ENCODE data around the gene PTPRE.

DNA sequence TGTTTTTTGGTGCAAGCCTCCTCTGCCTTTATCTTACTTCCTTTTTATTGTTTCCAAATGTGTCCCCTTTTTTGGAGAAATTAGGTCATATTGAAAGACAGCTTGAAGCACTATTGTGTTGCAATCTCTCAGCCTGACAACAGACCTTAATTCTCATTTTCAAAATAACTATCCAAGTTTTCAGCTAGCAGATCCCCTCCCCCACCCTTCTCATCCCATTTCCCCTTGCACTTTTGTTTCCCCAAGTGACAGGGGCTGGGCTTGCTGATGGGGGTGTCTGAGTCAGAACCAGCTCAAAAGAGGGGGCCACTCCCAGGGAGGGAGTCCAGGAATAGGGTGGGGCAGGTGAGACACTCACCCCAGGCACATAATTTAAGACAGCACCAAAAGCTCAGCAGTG is 144.0 kb downstream of the PTPRE start:
- TF ChIP-seq, protein P1, sequence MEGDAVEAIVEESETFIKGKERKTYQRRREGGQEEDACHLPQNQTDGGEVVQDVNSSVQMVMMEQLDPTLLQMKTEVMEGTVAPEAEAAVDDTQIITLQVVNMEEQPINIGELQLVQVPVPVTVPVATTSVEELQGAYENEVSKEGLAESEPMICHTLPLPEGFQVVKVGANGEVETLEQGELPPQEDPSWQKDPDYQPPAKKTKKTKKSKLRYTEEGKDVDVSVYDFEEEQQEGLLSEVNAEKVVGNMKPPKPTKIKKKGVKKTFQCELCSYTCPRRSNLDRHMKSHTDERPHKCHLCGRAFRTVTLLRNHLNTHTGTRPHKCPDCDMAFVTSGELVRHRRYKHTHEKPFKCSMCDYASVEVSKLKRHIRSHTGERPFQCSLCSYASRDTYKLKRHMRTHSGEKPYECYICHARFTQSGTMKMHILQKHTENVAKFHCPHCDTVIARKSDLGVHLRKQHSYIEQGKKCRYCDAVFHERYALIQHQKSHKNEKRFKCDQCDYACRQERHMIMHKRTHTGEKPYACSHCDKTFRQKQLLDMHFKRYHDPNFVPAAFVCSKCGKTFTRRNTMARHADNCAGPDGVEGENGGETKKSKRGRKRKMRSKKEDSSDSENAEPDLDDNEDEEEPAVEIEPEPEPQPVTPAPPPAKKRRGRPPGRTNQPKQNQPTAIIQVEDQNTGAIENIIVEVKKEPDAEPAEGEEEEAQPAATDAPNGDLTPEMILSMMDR (optimal IDR thresholded peaks at IDR 0.05 in 1 of 3, IDR thresholded peaks at IDR 0.05 in 1 of 3, conservative IDR thresholded peaks at IDR 0.05 in 1 of 3; ENCODE audit: extremely low read depth in 1 of 3, insufficient read depth in 2 of 3, low read length in 3 of 3): no peak
- no peak for TF ChIP-seq EZH2 (IDR thresholded peaks at IDR 0.05; ENCODE audit: low read length)

All from keratinocyte (primary cell).